GM21619 (cell line): ENCODE measurements around the gene NPC1L1.

Experiments
- ATAC-seq: cut with Tn5 transposase; IDR thresholded peaks from one replicate; pipeline ENCODE4 v1.9.1; 2021; ENCODE audit not compliant: unreplicated experiment

The NPC1L1 gene

GRCh38 chr7:44538093-44538797, 2.9 kb downstream of the NPC1L1 start:
- ATAC-seq, result no peak

GRCh38 chr7:44537442-44537841, 3.7 kb downstream of the NPC1L1 start:
- ATAC-seq, result no peak

GRCh38 chr7:44536090-44536489, 5.0 kb downstream of the NPC1L1 start:
- no peak for ATAC-seq

- ATAC-seq, result no peak
Measured at GRCh38 chr7:44535348-44536064, 5.6 kb downstream of the NPC1L1 start.

- no peak for ATAC-seq
Measured at GRCh38 chr7:44534501-44534900, 6.6 kb downstream of the NPC1L1 start.

- no peak for ATAC-seq
Measured at GRCh38 chr7:44534087-44534486, 7.0 kb downstream of the NPC1L1 start.

- ATAC-seq, result no peak
Measured at GRCh38 chr7:44533301-44534055, 7.7 kb downstream of the NPC1L1 start.

GRCh38 chr7:44531421-44532380, 9.4 kb downstream of the NPC1L1 start:
- no peak for ATAC-seq

GRCh38 chr7:44530990-44531389, 10.1 kb downstream of the NPC1L1 start:
- no peak for ATAC-seq

GRCh38 chr7:44524811-44525388, 16.2 kb downstream of the NPC1L1 start:
- ATAC-seq, result no peak

- ATAC-seq, result no peak
Measured at GRCh38 chr7:44522315-44522714, 18.8 kb downstream of the NPC1L1 start.

- ATAC-seq, result no peak
Measured at GRCh38 chr7:44521347-44522095, 19.6 kb downstream of the NPC1L1 start.

- ATAC-seq, result no peak
Measured at GRCh38 chr7:44520574-44520973, 20.6 kb downstream of the NPC1L1 start.

- no peak for ATAC-seq
Measured at GRCh38 chr7:44519546-44519945, 21.6 kb downstream of the NPC1L1 start.

- ATAC-seq, result no peak
Measured at GRCh38 chr7:44518761-44519160, 22.4 kb downstream of the NPC1L1 start.

- no peak for ATAC-seq
Measured at GRCh38 chr7:44517175-44517574, 24.0 kb downstream of the NPC1L1 start.

- ATAC-seq, result no peak
Measured at GRCh38 chr7:44515590-44516268, 25.4 kb downstream of the NPC1L1 start.

- no peak for ATAC-seq
Measured at GRCh38 chr7:44512736-44513135, 28.4 kb downstream of the NPC1L1 start.

GRCh38 chr7:44511863-44512468, 29.2 kb downstream of the NPC1L1 start:
- no peak for ATAC-seq
